IPS-20b (cell line): ENCODE measurements around the gene TGFBR2.

Experiments
- H3K27ac ChIP-seq: one replicate; pipeline ENCODE4 v1.5.1; 2013; ENCODE audit warnings: low read length
- H3K27me3 ChIP-seq: 2 replicates; pipeline ENCODE4 v1.6.1; 2013; ENCODE audit warnings: mild to moderate bottlenecking, low read length, inconsistent platforms; ENCODE audit not compliant: insufficient read depth
- H3K36me3 ChIP-seq: 2 replicates; pipeline ENCODE4 v1.6.1; 2013; ENCODE audit warnings: low read depth, mild to moderate bottlenecking, inconsistent platforms, low read length, moderate library complexity; ENCODE audit not compliant: insufficient read depth
- H3K4me1 ChIP-seq: 2 replicates; pipeline ENCODE4 v1.6.1; 2013; ENCODE audit warnings: mild to moderate bottlenecking, control low read depth, inconsistent platforms, low read length, moderate library complexity; ENCODE audit not compliant: insufficient read depth
- H3K4me3 ChIP-seq: 2 replicates; pipeline ENCODE4 v1.5.1; 2013; ENCODE audit warnings: mild to moderate bottlenecking, low read length, inconsistent platforms
- H3K9ac ChIP-seq: 2 replicates; pipeline ENCODE4 v1.6.1; 2013; ENCODE audit warnings: low read depth, mild to moderate bottlenecking, inconsistent platforms, low read length, moderate library complexity
- H3K9me3 ChIP-seq: 2 replicates; pipeline ENCODE4 v1.6.1; 2013; ENCODE audit warnings: mild to moderate bottlenecking, low read depth, low read length, inconsistent platforms; ENCODE audit not compliant: insufficient read depth

The TGFBR2 gene

DNA sequence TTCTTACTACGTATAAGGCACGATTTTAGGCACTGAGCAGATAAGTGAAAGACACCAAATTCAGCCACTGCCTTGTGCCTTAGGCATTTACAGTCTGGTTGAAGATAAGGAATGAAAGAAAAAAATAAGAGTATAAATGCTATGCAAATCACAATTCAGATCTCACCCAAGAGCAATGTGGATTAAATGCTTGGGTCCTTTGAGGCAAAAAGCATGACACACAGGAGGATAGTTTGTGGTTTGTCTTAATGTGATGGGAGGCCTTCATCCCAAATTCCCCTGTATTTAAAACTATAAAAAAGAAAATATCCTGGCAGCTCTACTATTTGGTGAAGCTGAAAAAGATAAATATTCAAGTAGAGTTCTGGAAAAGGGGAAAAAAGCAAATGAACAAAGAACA, 79.8 kb downstream of the TGFBR2 start:
- H3K36me3 ChIP-seq = peaks cover 28% of the 10 kb centered on the region; the same call in 1 of the 2 replicates
- peaks cover 5% of the 10 kb centered on the region; the same call in 1 of the 2 replicates for H3K4me1 ChIP-seq

GRCh38 chr3:30686799-30687198, 80.4 kb downstream of the TGFBR2 start:
- no peak overlapping the region for H3K4me3 ChIP-seq
- peaks cover 28% of the 10 kb centered on the region; the same call in 1 of the 2 replicates for H3K36me3 ChIP-seq
- H3K4me1 ChIP-seq = no peaks in the 10 kb centered on the region
- H3K27me3 ChIP-seq = no peaks in the 10 kb centered on the region
- H3K27ac ChIP-seq = no peak overlapping the region
- no peaks in the 10 kb centered on the region for H3K9me3 ChIP-seq
- H3K9ac ChIP-seq = no peak overlapping the region

More for the DNA sequence above, 79.8 kb downstream of the TGFBR2 start:
- no peak overlapping the region for H3K27ac ChIP-seq
- no peak overlapping the region for H3K4me3 ChIP-seq
- no peaks in the 10 kb centered on the region for H3K27me3 ChIP-seq
- H3K9ac ChIP-seq = no peak overlapping the region
- H3K9me3 ChIP-seq = no peaks in the 10 kb centered on the region

GRCh38 chr3:30687930-30688570, 81.6 kb downstream of the TGFBR2 start:
- H3K4me1 ChIP-seq = peaks cover 2% of the 10 kb centered on the region; the same call in 1 of the 2 replicates
- H3K9ac ChIP-seq = no peak overlapping the region
- H3K9me3 ChIP-seq = no peaks in the 10 kb centered on the region
- H3K4me3 ChIP-seq = no peak overlapping the region
- H3K27ac ChIP-seq = no peak overlapping the region
- no peaks in the 10 kb centered on the region for H3K27me3 ChIP-seq
- peaks cover 31% of the 10 kb centered on the region; the same call in 1 of the 2 replicates for H3K36me3 ChIP-seq

- Histone ChIP-seq H3K27ac (no peak overlapping the region), H3K36me3 (peaks cover 33% of the 10 kb centered on the region; the same call in 1 of the 2 replicates), H3K4me3 (no peak overlapping the region), H3K4me1 (peaks cover 5% of the 10 kb centered on the region; the same call in 1 of the 2 replicates), H3K9ac (no peak overlapping the region), H3K9me3 (no peaks in the 10 kb centered on the region), H3K27me3 (no peaks in the 10 kb centered on the region)
Measured at GRCh38 chr3:30688776-30689641, 82.6 kb downstream of the TGFBR2 start.

DNA sequence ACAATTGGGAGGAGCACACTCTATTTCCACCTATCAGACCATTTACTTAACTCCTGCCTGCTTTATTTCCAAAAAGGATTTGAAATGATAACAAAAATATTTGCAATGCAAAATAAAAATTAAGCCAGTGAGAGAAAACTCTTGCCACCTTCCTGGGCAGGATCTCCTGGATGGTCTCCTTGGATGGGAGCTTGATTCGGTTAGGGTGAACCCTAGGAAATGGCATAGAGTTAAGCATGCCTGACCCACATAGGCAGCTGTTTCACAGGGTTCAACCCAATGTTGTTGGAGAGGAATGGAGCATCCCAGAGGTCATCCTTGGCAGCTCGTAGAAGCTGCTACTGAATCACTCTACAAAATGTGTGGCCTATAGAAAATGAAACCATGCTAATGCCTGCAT, 83.8 kb downstream of the TGFBR2 start:
- no peaks in the 10 kb centered on the region for H3K27me3 ChIP-seq
- no peaks in the 10 kb centered on the region for H3K9me3 ChIP-seq
- H3K27ac ChIP-seq = no peak overlapping the region
- H3K4me3 ChIP-seq = no peak overlapping the region
- peaks cover 33% of the 10 kb centered on the region; the same call in 1 of the 2 replicates for H3K36me3 ChIP-seq
- H3K4me1 ChIP-seq = peaks cover 15% of the 10 kb centered on the region
- H3K9ac ChIP-seq = no peak overlapping the region

GRCh38 chr3:30691249-30691880, 85.0 kb downstream of the TGFBR2 start:
- no peak overlapping the region for H3K27ac ChIP-seq

GRCh38 chr3:30691944-30692343, 85.5 kb downstream of the TGFBR2 start:
- no peaks in the 10 kb centered on the region for H3K9me3 ChIP-seq
- no peak overlapping the region for H3K9ac ChIP-seq
- peaks cover 33% of the 10 kb centered on the region; the same call in 1 of the 2 replicates for H3K36me3 ChIP-seq
- H3K4me1 ChIP-seq = peaks cover 30% of the 10 kb centered on the region
- H3K27me3 ChIP-seq = no peaks in the 10 kb centered on the region
- no peak overlapping the region for H3K4me3 ChIP-seq
- H3K27ac ChIP-seq = no peak overlapping the region

More at GRCh38 chr3:30691249-30691880, 85.0 kb downstream of the TGFBR2 start:
- H3K9ac ChIP-seq = no peak overlapping the region
- no peak overlapping the region for H3K4me3 ChIP-seq
- H3K9me3 ChIP-seq = no peaks in the 10 kb centered on the region
- H3K4me1 ChIP-seq = peaks cover 26% of the 10 kb centered on the region
- H3K27me3 ChIP-seq = no peaks in the 10 kb centered on the region
- peaks cover 33% of the 10 kb centered on the region; the same call in 1 of the 2 replicates for H3K36me3 ChIP-seq

GRCh38 chr3:30692498-30693130, 86.2 kb downstream of the TGFBR2 start:
- Histone ChIP-seq H3K4me3 (no peak overlapping the region), H3K4me1 (peaks cover 30% of the 10 kb centered on the region), H3K36me3 (peaks cover 33% of the 10 kb centered on the region; the same call in 1 of the 2 replicates), H3K27me3 (no peaks in the 10 kb centered on the region), H3K27ac (no peak overlapping the region), H3K9me3 (no peaks in the 10 kb centered on the region), H3K9ac (no peak overlapping the region)

DNA sequence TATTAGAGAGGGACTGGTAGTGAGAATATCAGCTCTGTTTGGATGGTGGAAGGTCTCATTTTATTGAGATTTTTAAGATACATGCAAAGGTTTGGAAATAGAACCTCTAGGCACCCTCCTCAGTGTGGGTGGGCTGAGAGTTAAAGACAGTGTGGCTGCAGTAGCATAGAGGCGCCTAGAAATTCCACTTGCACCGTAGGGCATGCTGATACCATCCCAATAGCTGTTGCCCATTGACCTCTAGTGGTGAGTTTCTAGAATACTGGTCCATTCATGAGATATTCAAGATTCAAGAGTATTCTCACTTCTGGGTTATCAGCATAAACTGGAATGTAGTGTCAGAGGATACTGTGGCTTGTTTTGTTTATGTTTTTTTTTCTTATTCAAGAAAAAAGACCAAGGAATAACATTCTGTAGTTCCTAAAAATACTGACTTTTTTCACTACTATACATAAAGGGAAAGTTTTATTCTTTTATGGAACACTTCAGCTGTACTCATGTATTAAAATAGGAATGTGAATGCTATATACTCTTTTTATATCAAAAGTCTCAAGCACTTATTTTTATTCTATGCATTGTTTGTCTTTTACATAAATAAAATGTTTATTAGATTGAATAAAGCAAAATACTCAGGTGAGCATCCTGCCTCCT, 87.2 kb downstream of the TGFBR2 start:
- peaks cover 27% of the 10 kb centered on the region; the same call in 1 of the 2 replicates for H3K36me3 ChIP-seq
- no peaks in the 10 kb centered on the region for H3K27me3 ChIP-seq
- H3K4me1 ChIP-seq = peaks cover 30% of the 10 kb centered on the region
- no peak overlapping the region for H3K27ac ChIP-seq
- H3K9ac ChIP-seq = no peak overlapping the region; the same call in 1 of the 2 replicates
- H3K9me3 ChIP-seq = no peaks in the 10 kb centered on the region
- no peak overlapping the region for H3K4me3 ChIP-seq

GRCh38 chr3:30694148-30694547, 87.7 kb downstream of the TGFBR2 start:
- Histone ChIP-seq H3K4me1 (peaks cover 30% of the 10 kb centered on the region), H3K9me3 (no peaks in the 10 kb centered on the region), H3K36me3 (peaks cover 23% of the 10 kb centered on the region; the same call in 1 of the 2 replicates)

DNA sequence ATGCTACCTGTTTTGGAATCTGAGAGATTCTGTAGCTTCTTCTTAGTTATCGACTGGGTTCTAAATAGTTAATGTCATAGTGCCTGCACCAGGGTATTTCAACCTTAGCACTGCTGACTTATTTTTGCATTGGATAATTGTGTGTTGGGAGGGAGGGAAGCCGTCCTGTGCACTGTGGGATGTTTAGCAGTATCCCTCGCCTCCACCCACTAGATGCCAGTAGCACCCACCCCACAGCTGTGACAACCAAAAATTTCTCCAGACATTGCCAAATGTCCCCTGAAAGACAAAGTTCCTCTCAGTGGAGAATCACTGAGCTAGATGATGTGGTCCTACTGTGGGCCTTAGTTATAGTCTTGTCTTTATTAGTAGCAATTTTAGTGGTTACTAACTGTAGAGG, 88.3 kb downstream of the TGFBR2 start:
- Histone ChIP-seq H3K27me3 (no peaks in the 10 kb centered on the region), H3K4me3 (no peak overlapping the region), H3K36me3 (peaks cover 18% of the 10 kb centered on the region; the same call in 1 of the 2 replicates), H3K4me1 (peaks cover 30% of the 10 kb centered on the region), H3K27ac (no peak overlapping the region), H3K9me3 (no peaks in the 10 kb centered on the region), H3K9ac (no peak overlapping the region)

More at GRCh38 chr3:30694148-30694547, 87.7 kb downstream of the TGFBR2 start:
- H3K9ac ChIP-seq = no peak overlapping the region
- no peaks in the 10 kb centered on the region for H3K27me3 ChIP-seq
- H3K4me3 ChIP-seq = no peak overlapping the region
- H3K27ac ChIP-seq = no peak overlapping the region
